Measurements from ENCODE around the gene AJM1. TPM values are rescaled to one million over a fixed set of nuclear protein-coding genes. Genes with fewer than 3 reads are reported as not detected.

Gene AJM1
- total and polyA plus RNA-seq, 2 of the 8 experiments (the other 6 are each of a cell fraction or from before 2014, with no cell fraction given) = 0.12 to 0.97 TPM

GRCh38 chr9:136856079-136856476 lies 13.8 kb downstream of the AJM1 start (continued):
- TF ChIP-seq SP2 (IDR thresholded peaks at IDR 0.05; ENCODE audit: low read length) (no peak), CEBPB (IDR thresholded peaks at IDR 0.05; ENCODE audit: low read depth, low read length) (no peak), NANOG (IDR thresholded peaks at IDR 0.05; ENCODE audit: insufficient read depth, low read depth, low read length, poor library complexity, severe bottlenecking) (no peak), NRF1 (IDR thresholded peaks at IDR 0.05; ENCODE audit: low read depth, low read length) (no peak)
- TF ChIP-seq, protein P1, sequence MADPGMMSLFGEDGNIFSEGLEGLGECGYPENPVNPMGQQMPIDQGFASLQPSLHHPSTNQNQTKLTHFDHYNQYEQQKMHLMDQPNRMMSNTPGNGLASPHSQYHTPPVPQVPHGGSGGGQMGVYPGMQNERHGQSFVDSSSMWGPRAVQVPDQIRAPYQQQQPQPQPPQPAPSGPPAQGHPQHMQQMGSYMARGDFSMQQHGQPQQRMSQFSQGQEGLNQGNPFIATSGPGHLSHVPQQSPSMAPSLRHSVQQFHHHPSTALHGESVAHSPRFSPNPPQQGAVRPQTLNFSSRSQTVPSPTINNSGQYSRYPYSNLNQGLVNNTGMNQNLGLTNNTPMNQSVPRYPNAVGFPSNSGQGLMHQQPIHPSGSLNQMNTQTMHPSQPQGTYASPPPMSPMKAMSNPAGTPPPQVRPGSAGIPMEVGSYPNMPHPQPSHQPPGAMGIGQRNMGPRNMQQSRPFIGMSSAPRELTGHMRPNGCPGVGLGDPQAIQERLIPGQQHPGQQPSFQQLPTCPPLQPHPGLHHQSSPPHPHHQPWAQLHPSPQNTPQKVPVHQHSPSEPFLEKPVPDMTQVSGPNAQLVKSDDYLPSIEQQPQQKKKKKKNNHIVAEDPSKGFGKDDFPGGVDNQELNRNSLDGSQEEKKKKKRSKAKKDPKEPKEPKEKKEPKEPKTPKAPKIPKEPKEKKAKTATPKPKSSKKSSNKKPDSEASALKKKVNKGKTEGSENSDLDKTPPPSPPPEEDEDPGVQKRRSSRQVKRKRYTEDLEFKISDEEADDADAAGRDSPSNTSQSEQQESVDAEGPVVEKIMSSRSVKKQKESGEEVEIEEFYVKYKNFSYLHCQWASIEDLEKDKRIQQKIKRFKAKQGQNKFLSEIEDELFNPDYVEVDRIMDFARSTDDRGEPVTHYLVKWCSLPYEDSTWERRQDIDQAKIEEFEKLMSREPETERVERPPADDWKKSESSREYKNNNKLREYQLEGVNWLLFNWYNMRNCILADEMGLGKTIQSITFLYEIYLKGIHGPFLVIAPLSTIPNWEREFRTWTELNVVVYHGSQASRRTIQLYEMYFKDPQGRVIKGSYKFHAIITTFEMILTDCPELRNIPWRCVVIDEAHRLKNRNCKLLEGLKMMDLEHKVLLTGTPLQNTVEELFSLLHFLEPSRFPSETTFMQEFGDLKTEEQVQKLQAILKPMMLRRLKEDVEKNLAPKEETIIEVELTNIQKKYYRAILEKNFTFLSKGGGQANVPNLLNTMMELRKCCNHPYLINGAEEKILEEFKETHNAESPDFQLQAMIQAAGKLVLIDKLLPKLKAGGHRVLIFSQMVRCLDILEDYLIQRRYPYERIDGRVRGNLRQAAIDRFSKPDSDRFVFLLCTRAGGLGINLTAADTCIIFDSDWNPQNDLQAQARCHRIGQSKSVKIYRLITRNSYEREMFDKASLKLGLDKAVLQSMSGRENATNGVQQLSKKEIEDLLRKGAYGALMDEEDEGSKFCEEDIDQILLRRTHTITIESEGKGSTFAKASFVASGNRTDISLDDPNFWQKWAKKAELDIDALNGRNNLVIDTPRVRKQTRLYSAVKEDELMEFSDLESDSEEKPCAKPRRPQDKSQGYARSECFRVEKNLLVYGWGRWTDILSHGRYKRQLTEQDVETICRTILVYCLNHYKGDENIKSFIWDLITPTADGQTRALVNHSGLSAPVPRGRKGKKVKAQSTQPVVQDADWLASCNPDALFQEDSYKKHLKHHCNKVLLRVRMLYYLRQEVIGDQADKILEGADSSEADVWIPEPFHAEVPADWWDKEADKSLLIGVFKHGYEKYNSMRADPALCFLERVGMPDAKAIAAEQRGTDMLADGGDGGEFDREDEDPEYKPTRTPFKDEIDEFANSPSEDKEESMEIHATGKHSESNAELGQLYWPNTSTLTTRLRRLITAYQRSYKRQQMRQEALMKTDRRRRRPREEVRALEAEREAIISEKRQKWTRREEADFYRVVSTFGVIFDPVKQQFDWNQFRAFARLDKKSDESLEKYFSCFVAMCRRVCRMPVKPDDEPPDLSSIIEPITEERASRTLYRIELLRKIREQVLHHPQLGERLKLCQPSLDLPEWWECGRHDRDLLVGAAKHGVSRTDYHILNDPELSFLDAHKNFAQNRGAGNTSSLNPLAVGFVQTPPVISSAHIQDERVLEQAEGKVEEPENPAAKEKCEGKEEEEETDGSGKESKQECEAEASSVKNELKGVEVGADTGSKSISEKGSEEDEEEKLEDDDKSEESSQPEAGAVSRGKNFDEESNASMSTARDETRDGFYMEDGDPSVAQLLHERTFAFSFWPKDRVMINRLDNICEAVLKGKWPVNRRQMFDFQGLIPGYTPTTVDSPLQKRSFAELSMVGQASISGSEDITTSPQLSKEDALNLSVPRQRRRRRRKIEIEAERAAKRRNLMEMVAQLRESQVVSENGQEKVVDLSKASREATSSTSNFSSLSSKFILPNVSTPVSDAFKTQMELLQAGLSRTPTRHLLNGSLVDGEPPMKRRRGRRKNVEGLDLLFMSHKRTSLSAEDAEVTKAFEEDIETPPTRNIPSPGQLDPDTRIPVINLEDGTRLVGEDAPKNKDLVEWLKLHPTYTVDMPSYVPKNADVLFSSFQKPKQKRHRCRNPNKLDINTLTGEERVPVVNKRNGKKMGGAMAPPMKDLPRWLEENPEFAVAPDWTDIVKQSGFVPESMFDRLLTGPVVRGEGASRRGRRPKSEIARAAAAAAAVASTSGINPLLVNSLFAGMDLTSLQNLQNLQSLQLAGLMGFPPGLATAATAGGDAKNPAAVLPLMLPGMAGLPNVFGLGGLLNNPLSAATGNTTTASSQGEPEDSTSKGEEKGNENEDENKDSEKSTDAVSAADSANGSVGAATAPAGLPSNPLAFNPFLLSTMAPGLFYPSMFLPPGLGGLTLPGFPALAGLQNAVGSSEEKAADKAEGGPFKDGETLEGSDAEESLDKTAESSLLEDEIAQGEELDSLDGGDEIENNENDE (IDR thresholded peaks at IDR 0.05; ENCODE audit: insufficient replicate concordance, low read length) = no peak

Measured in H1 (cell line).